Keratinocyte (primary cell): ENCODE measurements around the gene MEF2A.

Experiments
- CTCF ChIP-seq, 3 experiments: IDR thresholded peaks in 1 of 3; conservative IDR thresholded peaks in 1 of 3; optimal IDR thresholded peaks in 1 of 3; 2 replicates in 2 of 3; 3 replicates in 1 of 3; pipeline versions ENCODE3 to v1.5.1; 2011; ENCODE audit warnings: low read length in 3 of 3, mild to moderate bottlenecking in 3 of 3, moderate library complexity in 2 of 3, control low read depth in 1 of 3, inconsistent platforms in 1 of 3; ENCODE audit not compliant: insufficient read depth in 2 of 3; ENCODE audit errors: extremely low read depth in 1 of 3
- EZH2 ChIP-seq: IDR thresholded peaks from one replicate; pipeline ENCODE4 v1.6.1; 2012; ENCODE audit warnings: inconsistent platforms, mild to moderate bottlenecking, low read length, moderate library complexity

GRCh38 chr15:99562238-99562637 lies 3.5 kb upstream of the MEF2A start:
- TF ChIP-seq CTCF (optimal IDR thresholded peaks at IDR 0.05 in 1 of 3, IDR thresholded peaks at IDR 0.05 in 1 of 3, conservative IDR thresholded peaks at IDR 0.05 in 1 of 3; ENCODE audit: extremely low read depth in 1 of 3, insufficient read depth in 2 of 3, low read length in 3 of 3) (no peak), EZH2 (no peak)
